Brain microvascular endothelial cell (primary cell): ENCODE measurements around the gene LINS1.
"Not testable (repeated sequence)": the region's sequence is repeated elsewhere in the genome, so short reads cannot be mapped to it uniquely, and the experiment has no call there.

Experiments
- DNase-seq: peaks from one replicate; pipeline ENCODE4 v3.0.0-alpha.2; 2020
- H3K27ac ChIP-seq: fragments of 250-450 bp; sonication (Bioruptor Pico); 2 replicates; pipeline ENCODE4 v1.5.1; 2020; ENCODE audit warnings: mild to moderate bottlenecking, moderate library complexity
- H3K27me3 ChIP-seq: fragments of 250-450 bp; sonication (Bioruptor Pico); replicated peaks from 2 replicates; pipeline ENCODE4 v1.5.1; 2020; ENCODE audit warnings: mild to moderate bottlenecking
- H3K36me3 ChIP-seq: fragments of 250-450 bp; sonication (Bioruptor Pico); replicated peaks from 2 replicates; pipeline ENCODE4 v1.5.1; 2020; ENCODE audit warnings: mild to moderate bottlenecking
- H3K4me3 ChIP-seq: 2 replicates; pipeline ENCODE4 v1.5.1; 2011; ENCODE audit warnings: low read depth, mild to moderate bottlenecking, control low read depth, low read length, moderate library complexity
- in situ Hi-C: cut with HindIII; loops from 2 replicates; pipeline ENCODE4 v1.10.0; 2017; ENCODE audit warnings: low sequenced_read_pairs, low pct_ligation_motif_present
- TF ChIP-seq, protein P1 (sequence below): IDR thresholded peaks from 2 replicates; pipeline ENCODE4 v1.5.1; 2011; ENCODE audit warnings: low read depth, mild to moderate bottlenecking, moderate library complexity, low read length, control low read depth, inconsistent platforms; ENCODE audit errors: missing control alignments

The LINS1 gene

DNA sequence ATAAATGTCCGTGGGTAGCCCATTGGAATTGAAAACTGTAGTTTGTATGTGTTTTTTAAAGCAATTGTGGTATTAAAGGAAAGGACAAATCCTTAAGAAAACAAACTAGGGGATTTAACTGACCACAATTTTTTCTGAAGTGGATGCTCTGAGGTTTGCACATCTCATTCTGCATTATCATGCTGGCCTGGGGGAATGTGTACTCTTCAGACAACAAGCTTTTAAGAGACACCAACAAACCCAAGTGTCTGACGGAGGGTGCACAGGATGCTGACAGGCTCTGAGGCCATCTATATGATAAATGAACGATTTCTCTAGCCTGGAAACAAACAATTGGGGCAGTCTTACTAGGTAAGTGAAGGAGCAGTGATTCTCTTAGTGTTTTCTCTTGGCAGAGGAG is 9.1 kb downstream of the LINS1 start:
- H3K36me3 ChIP-seq, result no peaks in the 10 kb centered on the region
- no peak overlapping the region for H3K4me3 ChIP-seq
- DNase-seq, result peak; percentile 44
- H3K27ac ChIP-seq, result no peak overlapping the region
- TF ChIP-seq, protein P1, sequence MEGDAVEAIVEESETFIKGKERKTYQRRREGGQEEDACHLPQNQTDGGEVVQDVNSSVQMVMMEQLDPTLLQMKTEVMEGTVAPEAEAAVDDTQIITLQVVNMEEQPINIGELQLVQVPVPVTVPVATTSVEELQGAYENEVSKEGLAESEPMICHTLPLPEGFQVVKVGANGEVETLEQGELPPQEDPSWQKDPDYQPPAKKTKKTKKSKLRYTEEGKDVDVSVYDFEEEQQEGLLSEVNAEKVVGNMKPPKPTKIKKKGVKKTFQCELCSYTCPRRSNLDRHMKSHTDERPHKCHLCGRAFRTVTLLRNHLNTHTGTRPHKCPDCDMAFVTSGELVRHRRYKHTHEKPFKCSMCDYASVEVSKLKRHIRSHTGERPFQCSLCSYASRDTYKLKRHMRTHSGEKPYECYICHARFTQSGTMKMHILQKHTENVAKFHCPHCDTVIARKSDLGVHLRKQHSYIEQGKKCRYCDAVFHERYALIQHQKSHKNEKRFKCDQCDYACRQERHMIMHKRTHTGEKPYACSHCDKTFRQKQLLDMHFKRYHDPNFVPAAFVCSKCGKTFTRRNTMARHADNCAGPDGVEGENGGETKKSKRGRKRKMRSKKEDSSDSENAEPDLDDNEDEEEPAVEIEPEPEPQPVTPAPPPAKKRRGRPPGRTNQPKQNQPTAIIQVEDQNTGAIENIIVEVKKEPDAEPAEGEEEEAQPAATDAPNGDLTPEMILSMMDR, result no peak
- in situ Hi-C loops, result no loop called here
- H3K27me3 ChIP-seq, result no peaks in the 10 kb centered on the region

- H3K27ac ChIP-seq, result no peak overlapping the region
- H3K27me3 ChIP-seq, result no peaks in the 10 kb centered on the region
- TF ChIP-seq, protein P1, result no peak
- no peak overlapping the region for H3K4me3 ChIP-seq
- no peaks in the 10 kb centered on the region for H3K36me3 ChIP-seq
- in situ Hi-C loops, result no loop called here
- DNase-seq, result no peak
Observed at GRCh38 chr15:100591835-100592234, 10.1 kb downstream of the LINS1 start.

DNA sequence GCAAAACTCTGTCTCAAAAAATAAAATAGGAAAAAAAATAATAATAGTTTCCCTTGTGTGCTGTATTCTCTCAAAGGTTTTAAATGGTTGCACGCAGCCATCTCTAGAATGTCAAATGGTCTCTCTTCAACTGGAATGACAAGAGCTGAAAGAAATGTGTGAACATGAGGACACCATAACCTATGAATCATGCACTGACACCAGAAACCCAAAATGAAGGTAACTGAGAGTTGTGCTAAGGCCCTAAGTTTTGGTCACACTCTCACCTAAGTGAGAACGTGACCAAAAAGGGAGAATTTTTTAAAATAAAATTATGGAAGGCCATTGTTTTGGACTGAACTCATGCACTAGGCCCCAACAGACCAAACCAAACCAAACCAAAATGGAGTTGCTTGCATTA is 10.8 kb downstream of the LINS1 start:
- H3K36me3 ChIP-seq, H3K27me3 ChIP-seq, H3K27ac ChIP-seq, DNase-seq, H3K4me3 ChIP-seq, in situ Hi-C loops: not testable (repeated sequence)

GRCh38 chr15:100588638-100589242 is 13.2 kb downstream of the LINS1 start:
- Histone ChIP-seq H3K27ac (no peak overlapping the region), H3K4me3 (no peak overlapping the region), H3K36me3 (no peaks in the 10 kb centered on the region), H3K27me3 (no peaks in the 10 kb centered on the region)
- in situ Hi-C loops, result no loop called here
- TF ChIP-seq, protein P1, result no peak
- no peak for DNase-seq

DNA sequence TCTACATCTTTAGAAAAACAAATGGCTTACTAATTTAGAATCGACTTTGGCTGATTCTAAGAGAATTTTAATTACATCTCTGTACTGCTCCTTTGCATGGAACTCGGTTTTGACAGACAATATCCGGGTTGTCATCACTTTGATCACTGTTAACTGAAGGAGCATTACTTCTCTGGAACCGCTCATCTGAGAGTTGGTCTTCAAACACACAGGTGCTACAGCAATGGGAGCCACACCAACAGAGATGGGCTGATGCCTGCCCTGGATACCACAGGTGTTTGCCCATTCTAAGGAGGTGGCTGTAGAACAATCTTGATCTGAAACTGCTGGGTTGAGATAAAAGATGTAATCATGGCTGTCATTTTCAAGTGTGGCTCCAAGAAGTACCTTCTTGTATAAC is 21.6 kb downstream of the LINS1 start:
- no peak overlapping the region for H3K4me3 ChIP-seq
- TF ChIP-seq, protein P1, result no peak
- no peak overlapping the region for H3K27ac ChIP-seq
- H3K36me3 ChIP-seq, result no peaks in the 10 kb centered on the region
- no peaks in the 10 kb centered on the region for H3K27me3 ChIP-seq
- in situ Hi-C loops, result no loop called here
- DNase-seq, result no peak

DNA sequence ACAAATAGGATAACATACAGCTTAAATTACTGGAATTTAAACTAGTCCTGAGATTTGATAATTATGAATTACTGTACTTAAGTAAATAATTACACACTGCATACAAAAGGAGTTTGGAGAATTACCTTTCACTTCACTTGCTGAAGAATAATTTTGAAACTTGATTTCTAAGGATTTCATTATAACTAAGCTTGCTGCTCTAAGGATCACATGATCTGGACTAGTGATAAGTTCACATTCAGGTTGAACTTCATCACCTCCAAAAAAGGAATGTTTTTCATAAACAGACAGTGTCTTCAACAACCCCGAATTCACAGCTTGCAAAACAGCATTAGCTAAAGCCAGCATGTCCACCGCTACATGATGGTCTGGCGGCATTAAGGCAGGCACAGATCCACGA is 28.5 kb downstream of the LINS1 start:
- TF ChIP-seq, protein P1, result no peak
- no peak for DNase-seq
- in situ Hi-C loops, result no loop called here
- H3K4me3 ChIP-seq, result no peak overlapping the region
- no peaks in the 10 kb centered on the region for H3K27me3 ChIP-seq
- no peak overlapping the region for H3K27ac ChIP-seq
- peaks cover 5% of the 10 kb centered on the region for H3K36me3 ChIP-seq
